Measurements from ENCODE around the gene HTR1A.

GRCh38 chr5:63919763-63920478 lies 42.3 kb downstream of the HTR1A start:
- TF ChIP-seq CTCF (IDR thresholded peaks at IDR 0.05) (no peak), POLR2A (IDR thresholded peaks at IDR 0.05) (no peak)
